ENCODE data around the gene INS. TPM values are rescaled to one million over a fixed set of nuclear protein-coding genes. Genes with fewer than 3 reads are reported as not detected.

Gene INS
- total and polyA plus RNA-seq, 2 of the 8 experiments (the other 6 are each of a cell fraction or from before 2014, with no cell fraction given): not detected

DNA sequence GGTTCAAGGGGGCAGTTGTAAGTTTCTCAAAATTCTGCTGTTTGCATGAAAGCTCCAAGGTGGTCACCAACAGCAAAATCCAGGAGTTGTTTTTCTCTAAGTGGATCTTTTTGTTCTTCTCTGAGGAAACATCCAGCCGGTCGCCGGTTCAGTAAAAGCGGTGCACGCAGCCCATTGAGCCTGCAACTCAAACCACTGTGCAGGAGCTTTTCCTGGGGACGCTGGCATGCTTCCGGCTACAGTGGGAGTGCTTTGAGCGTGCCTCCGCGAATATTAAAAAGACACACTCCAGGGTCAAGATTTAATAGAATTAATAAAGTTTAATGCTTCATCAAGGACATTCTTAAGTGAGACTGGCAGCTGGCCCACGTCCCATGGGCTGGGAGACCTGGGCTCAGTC is 47.2 kb downstream of the INS start:
- ChIA-PET CTCF (ENCODE audit: partially characterized antibody) (interaction anchor here (0.9 to 1.9 kb wide), 10 partner anchors 10 to 461 kb away, joined by 3 to 8 read pairs (median 3); no protein-coding TSS in a partner anchor), POLR2A (ENCODE audit: partially characterized antibody) (no interaction called here)
- no peak overlapping the region for H3K14ac ChIP-seq (ENCODE audit: insufficient read length)
- WGBS, 2 experiments (ENCODE audit: extremely low coverage in 1 of 2, insufficient coverage in 1 of 2, insufficient read length in 1 of 2, insufficient replicate concordance in 2 of 2, low coverage in 1 of 2, low lambda C conversion rate in 2 of 2, missing lambda C conversion rate in 1 of 2): 91% methylated on average over 11 of the region's 11 CpGs; no CpG with 5 or more reads in 1 of the 2 experiments
- no peak overlapping the region for H3K4me3 ChIP-seq (ENCODE audit: extremely low read depth in 1 of 4, insufficient read depth in 2 of 4, low read depth in 3 of 4, low read length in 4 of 4)
- H3K9me3 ChIP-seq (ENCODE audit: insufficient read depth in 2 of 2, low read depth in 1 of 2, low read length in 1 of 2): peaks cover 8 to 13% of the 10 kb centered on the region in 2 experiments
- H3K79me1 ChIP-seq (ENCODE audit: low read depth, low read length): no peaks in the 10 kb centered on the region
- no peaks in the 10 kb centered on the region for H3K23me2 ChIP-seq (ENCODE audit: low read depth, low read length)
- no peak overlapping the region for H2AK5ac ChIP-seq (ENCODE audit: low read depth, low read length)
- H4K5ac ChIP-seq (ENCODE audit: insufficient read length, low read depth, low read length): no peak overlapping the region
- H2BK120ac ChIP-seq (replicated peaks; ENCODE audit: low read depth, low read length): no peak overlapping the region
- no peak overlapping the region for H3K27ac ChIP-seq (ENCODE audit: low read depth, low read length)
- H2BK20ac ChIP-seq (ENCODE audit: low read length): no peak overlapping the region
- H4K91ac ChIP-seq (replicated peaks; ENCODE audit: insufficient read length, low read length): no peak overlapping the region
- no peak overlapping the region for H4K8ac ChIP-seq (ENCODE audit: extremely low read depth, insufficient read depth, low read length)
- no peak overlapping the region for H2AFZ ChIP-seq (ENCODE audit: low read length)
- H2BK5ac ChIP-seq (ENCODE audit: low read depth, low read length): no peak overlapping the region
- H3K79me2 ChIP-seq (ENCODE audit: control insufficient read depth in 1 of 2, insufficient read depth in 2 of 2, low read length in 2 of 2): no peaks in the 10 kb centered on the region
- H4K20me1 ChIP-seq (replicated peaks in 1 of 2; ENCODE audit: control insufficient read depth in 1 of 2, insufficient read depth in 2 of 2, low read length in 2 of 2): no peaks in the 10 kb centered on the region
- no peak overlapping the region for H3K9ac ChIP-seq (replicated peaks in 1 of 4; ENCODE audit: extremely low read depth in 1 of 4, low read depth in 3 of 4, low read length in 3 of 4)
- no peak overlapping the region for H3K4ac ChIP-seq (replicated peaks; ENCODE audit: insufficient read length, low read depth, low read length)
- DNase-seq (ENCODE audit: low read depth in 1 of 2, low spot score in 2 of 2): no peak
- H3K18ac ChIP-seq (ENCODE audit: extremely low read depth, low read length): no peak overlapping the region
- no peak for FAIRE-seq
- H3K4me2 ChIP-seq (ENCODE audit: insufficient read depth in 1 of 2, low read depth in 2 of 2, low read length in 2 of 2): no peak overlapping the region
- H3K36me3 ChIP-seq (ENCODE audit: control insufficient read depth in 2 of 4, insufficient read depth in 4 of 4, low read length in 3 of 4): no peaks in the 10 kb centered on the region
- H2BK15ac ChIP-seq (ENCODE audit: low read length): no peak overlapping the region
- H3K4me1 ChIP-seq (replicated peaks in 1 of 4; ENCODE audit: control insufficient read depth in 3 of 4, insufficient read depth in 4 of 4, low read length in 3 of 4): peaks cover 0 to 7% (median 1%) of the 10 kb centered on the region in 4 experiments; a peak in 3 of 7 replicates
- no peak overlapping the region for H2BK12ac ChIP-seq (ENCODE audit: low read depth, low read length)
- H3K23ac ChIP-seq (ENCODE audit: insufficient read length): no peak overlapping the region
- H3K56ac ChIP-seq (replicated peaks; ENCODE audit: insufficient read length, low read depth, low read length): no peak overlapping the region
- no peaks in the 10 kb centered on the region; a peak in 1 of 7 replicates for H3K27me3 ChIP-seq (replicated peaks in 1 of 4; ENCODE audit: control insufficient read depth in 3 of 4, extremely low read depth in 1 of 4, insufficient read depth in 3 of 4, low read length in 3 of 4)
- TF ChIP-seq TBP (IDR thresholded peaks at IDR 0.05; ENCODE audit: low read depth, low read length) (no peak), SIN3A (conservative IDR thresholded peaks at IDR 0.05 in 1 of 2, IDR thresholded peaks at IDR 0.05 in 1 of 2; ENCODE audit: low read depth in 1 of 2, low read length in 2 of 2) (no peak), NRF1 (IDR thresholded peaks at IDR 0.05; ENCODE audit: low read depth, low read length) (no peak), SIRT6 (IDR thresholded peaks at IDR 0.05; ENCODE audit: low read length) (no peak), HDAC2 (IDR thresholded peaks at IDR 0.05; ENCODE audit: borderline replicate concordance in 1 of 2, low read depth in 2 of 2, low read length in 2 of 2) (no peak), HDAC6 (IDR thresholded peaks at IDR 0.05; ENCODE audit: low read depth, low read length) (no peak), CBX8 (IDR thresholded peaks at IDR 0.05; ENCODE audit: borderline replicate concordance, low read depth, low read length) (no peak), KDM1A (IDR thresholded peaks at IDR 0.05; ENCODE audit: borderline replicate concordance, low read length) (no peak), JUN (IDR thresholded peaks at IDR 0.05; ENCODE audit: low read depth, low read length) (no peak), RFX5 (IDR thresholded peaks at IDR 0.05; ENCODE audit: borderline replicate concordance, low read depth, low read length) (no peak), BACH1 (IDR thresholded peaks at IDR 0.05; ENCODE audit: low read length) (no peak)
- TF ChIP-seq, protein P1, sequence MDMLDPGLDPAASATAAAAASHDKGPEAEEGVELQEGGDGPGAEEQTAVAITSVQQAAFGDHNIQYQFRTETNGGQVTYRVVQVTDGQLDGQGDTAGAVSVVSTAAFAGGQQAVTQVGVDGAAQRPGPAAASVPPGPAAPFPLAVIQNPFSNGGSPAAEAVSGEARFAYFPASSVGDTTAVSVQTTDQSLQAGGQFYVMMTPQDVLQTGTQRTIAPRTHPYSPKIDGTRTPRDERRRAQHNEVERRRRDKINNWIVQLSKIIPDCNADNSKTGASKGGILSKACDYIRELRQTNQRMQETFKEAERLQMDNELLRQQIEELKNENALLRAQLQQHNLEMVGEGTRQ (IDR thresholded peaks at IDR 0.05; ENCODE audit: low read length): no peak

Measured in H1 (cell line).